HG03432 (cell line): ENCODE measurements around the gene SLC4A5.

ENCODE experiments used
- ATAC-seq: cut with Tn5 transposase; IDR thresholded peaks from one replicate; pipeline ENCODE4 v1.9.1; 2021; ENCODE audit warnings: mild to moderate bottlenecking, moderate library complexity; ENCODE audit not compliant: unreplicated experiment

The SLC4A5 gene

DNA sequence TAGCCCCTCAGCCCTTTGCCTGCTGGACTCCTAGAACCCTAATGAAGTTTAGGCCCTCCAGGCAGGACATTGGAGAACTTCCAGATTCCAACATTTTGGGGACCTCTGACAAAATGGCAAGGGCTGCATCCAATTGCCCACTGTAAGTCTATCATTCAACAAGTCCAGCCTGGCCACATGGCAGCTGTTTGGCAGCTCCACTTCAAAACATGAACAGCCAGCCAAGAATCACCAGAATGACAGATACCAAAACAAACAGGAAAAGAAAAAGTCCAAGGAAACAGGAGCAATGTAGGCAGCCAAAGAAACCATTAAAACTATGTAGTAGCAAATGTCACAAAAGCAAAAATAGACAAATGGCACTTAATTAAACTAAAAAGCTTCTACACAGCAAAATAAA is 25.5 kb downstream of the SLC4A5 start:
- ATAC-seq: no peak

- no peak for ATAC-seq
Measured at GRCh38 chr2:74316627-74317295, 26.5 kb downstream of the SLC4A5 start.

- ATAC-seq: no peak
Measured at GRCh38 chr2:74314107-74314506, 29.1 kb downstream of the SLC4A5 start.

- no peak for ATAC-seq
Measured at GRCh38 chr2:74313497-74313896, 29.7 kb downstream of the SLC4A5 start.

DNA sequence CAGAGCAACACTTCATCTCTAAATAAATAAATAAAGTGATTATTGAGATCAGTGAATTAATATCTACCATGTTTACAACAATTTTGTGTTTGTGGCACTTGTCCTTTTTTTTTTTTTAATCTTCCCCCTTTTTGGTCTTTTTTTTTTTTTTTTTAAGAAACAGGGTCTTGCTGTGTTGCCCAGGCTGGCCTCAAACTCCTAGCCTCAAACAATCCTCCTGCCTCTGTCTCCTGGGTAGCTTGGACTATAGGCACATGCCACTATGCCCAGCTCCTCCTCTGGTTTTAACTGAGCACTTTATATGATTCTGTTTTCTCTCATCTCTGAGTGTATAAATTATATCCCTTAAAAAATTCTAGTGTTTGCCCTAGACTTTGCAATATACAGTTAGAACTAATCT is 30.3 kb downstream of the SLC4A5 start:
- ATAC-seq: no peak

DNA sequence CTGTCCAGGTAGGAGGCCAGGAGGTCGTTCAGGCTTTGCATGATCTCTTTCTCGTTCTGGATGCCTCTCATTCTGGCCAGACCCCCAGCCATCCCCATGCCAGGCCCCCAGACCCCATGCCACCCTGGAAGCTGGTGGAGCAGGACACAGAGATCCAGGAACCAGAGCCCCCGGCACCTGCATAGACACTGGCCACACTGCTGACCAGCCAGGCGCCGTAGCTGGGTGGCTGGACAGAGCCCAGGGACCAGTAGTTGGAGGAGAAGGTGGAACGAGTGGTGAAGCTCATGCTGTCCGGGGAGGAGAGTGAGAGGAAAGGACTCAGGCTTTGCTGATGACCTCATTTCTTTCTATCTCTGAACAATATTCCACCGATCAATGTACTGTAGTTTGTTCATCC is 35.5 kb downstream of the SLC4A5 start:
- no peak for ATAC-seq

DNA sequence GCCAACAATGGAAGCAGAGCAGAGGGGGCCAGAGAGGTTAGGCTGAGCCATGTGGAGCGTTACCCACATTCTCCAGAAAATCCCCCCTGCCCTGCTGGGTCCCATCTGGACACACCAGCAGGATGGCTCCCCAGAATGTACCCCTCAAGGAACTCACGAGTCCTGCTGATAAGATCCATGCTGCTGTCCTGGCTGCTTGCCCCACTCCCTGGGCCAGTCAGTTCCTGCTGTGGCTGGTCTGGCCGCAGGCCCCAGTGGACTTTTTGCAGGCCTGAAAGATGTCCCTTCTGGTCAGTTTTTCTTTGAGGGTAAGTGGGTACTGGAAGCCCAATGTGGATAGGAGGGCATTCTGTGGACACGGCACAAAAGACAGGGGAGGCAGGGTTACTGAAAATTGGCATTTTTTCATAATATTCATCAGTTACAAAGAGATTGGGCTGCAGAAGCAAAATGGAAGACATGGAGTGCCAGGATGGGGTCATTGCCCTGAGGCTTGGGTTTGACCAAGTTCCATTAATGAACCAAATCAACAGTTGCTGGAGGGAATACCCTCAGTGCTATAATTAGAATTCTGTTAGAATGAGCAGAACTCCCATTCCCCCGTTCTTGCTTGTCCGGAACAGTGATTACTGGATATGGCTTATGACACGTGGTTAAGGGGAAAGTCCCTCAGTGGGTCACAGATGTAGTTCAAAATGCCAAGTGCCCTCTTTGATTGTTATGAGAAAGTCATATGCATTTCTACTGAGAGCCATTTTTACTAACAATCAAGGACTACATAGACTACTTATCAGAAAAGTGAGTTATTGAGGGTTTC is 38.7 kb downstream of the SLC4A5 start:
- ATAC-seq: no peak

- no peak for ATAC-seq
Measured at GRCh38 chr2:74302865-74303264, 40.4 kb downstream of the SLC4A5 start.

DNA sequence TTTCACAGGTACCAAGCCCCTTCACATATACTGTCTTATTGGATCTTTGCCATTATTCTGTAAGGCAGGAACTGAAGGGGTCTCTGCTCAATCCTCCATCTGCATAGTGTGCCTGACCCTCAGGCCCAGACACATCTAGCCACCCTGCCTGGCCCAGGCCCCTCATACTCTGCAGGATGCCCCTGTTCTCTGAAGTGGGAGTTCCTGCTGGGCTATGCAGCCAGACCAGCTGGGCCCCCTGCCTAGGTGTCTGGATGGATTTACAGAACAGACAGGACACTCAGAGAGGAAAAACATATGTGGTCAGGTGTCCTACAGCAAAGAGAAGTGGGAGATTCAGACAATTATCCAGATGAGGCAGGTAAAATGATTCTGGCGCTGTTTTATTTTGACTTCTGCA is 42.0 kb downstream of the SLC4A5 start:
- ATAC-seq: no peak

DNA sequence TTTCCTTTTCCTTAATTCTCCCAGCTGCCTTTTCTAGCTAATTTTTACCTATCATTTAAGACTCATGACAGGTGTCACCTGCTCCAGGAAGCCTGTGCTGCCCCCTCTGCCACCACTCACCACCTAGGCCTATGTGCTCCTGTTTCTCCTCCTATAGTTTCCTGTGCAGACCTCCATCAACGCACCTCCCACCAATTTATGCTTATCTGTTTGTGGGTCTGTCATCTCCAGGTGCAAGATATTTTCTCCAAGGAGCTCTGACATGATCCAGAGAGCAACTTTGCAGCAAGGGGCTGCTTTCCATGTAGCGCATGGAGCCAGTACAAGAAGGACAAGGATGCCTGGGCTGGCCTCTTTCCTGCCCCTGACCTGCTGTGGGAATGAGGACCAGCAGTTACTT is 42.7 kb downstream of the SLC4A5 start:
- no peak for ATAC-seq

DNA sequence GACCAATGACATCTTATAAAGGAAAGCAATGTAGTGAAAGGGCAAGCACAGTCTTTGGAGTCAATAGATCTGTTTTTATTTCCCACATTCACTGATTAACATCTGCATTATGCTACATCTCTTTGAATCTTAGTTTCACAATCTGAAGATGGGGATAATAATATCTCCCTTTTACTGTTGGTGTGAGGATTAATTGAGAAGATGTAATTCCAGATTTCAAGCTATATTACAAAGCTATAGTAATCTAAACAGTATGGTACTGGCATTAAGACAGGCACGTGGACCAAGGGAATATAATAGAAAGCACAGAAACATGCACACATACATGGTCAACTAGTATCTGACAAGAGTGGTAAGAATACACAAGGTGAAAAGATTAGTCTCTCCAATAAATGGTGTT is 45.3 kb downstream of the SLC4A5 start:
- no peak for ATAC-seq

GRCh38 chr2:74297391-74297790 is 45.8 kb downstream of the SLC4A5 start:
- ATAC-seq: peak; percentile 65

- no peak for ATAC-seq
Measured at GRCh38 chr2:74293191-74293991, 49.8 kb downstream of the SLC4A5 start.

- no peak for ATAC-seq
Measured at GRCh38 chr2:74292751-74293150, 50.5 kb downstream of the SLC4A5 start.

GRCh38 chr2:74291886-74292621 is 51.2 kb downstream of the SLC4A5 start:
- ATAC-seq: no peak

- ATAC-seq: no peak
Measured at GRCh38 chr2:74291218-74291544, 52.0 kb downstream of the SLC4A5 start.

- ATAC-seq: peak; percentile 72
Measured at GRCh38 chr2:74290466-74291217, 52.6 kb downstream of the SLC4A5 start.

DNA sequence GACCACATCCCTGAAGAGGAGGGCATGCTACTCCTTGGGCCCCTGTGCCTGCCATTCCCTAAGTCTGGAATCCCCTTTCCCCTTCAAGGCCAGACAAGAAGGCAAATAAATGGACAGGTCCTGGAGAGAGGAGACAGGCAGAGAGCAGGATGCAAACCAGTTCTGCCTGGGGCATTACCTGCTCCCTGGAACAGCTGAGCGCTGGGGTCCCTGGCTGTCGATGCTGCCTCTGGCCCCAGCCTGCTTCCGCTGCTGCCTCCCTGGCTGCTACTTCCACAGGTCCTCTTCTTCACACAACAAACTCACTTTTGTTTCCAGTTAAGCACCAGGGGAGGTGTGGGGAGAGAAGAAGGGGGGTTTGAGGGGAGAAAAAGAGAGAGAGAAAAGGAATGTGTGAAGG is 53.1 kb downstream of the SLC4A5 start:
- peak; percentile 18 for ATAC-seq

GRCh38 chr2:74286725-74287124 is 56.5 kb downstream of the SLC4A5 start:
- ATAC-seq: no peak
